Stimulated activated CD4-positive, alpha-beta T cell treated with anti-CD3 and anti-CD28 coated beads, TNF-alpha, amount 100 ng/mL, for 48 hours (primary cell): Measurements from ENCODE around the gene TBC1D9B.
"Not testable (repeated sequence)": the region's sequence is repeated elsewhere in the genome, so short reads cannot be mapped to it uniquely, and the experiment has no call there.

Experiments used
- DNase-seq, 3 donors: peaks; one replicate each; pipeline ENCODE4 v3.0.0-alpha.2; 2020; ENCODE audit warnings: low read depth in 3 of 3

The TBC1D9B gene

DNA sequence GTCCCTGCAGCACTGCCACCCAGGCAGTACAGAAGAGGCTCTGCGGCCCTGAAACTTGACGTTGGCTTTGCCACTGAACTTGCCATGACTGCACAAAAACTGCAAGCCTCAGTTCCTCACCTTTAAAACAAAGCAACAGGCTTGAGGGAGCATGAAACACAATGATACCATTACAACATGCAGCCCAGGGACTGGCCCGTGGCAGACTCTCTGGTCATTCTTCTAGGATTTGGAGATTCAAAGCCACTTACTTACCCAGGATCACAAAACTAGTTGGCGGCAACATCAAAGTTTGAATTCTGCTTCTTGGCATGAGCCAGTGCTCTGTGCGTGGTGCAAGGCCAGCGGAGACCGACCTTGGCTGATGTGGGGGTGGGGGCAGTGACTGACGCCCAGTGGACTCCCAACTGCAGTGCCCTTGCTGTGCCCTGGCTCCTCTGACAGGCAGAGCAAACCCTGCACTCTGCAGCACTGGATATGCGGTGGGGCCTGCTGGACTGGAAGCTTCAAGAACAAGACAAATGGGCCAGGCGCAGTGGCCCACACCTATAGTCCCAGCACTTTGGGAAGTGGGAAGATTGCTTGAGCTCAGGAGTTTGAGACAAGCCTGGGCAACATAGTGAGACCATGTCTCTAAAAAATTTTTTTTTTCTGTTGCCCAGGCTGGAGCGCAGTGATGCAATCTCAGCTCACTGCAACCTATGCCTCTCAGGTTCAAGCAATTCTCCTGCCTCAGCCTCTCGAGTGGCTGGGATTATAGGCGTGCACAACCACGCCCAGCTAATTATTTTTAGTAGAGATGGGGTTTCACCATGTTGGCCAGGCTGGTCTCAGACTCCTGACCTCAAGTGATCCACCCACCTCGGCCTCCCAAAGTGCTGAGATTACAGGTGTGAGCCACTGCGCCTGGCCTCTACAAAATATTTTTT, 68.1 kb downstream of the TBC1D9B start:
- no peak for DNase-seq

DNA sequence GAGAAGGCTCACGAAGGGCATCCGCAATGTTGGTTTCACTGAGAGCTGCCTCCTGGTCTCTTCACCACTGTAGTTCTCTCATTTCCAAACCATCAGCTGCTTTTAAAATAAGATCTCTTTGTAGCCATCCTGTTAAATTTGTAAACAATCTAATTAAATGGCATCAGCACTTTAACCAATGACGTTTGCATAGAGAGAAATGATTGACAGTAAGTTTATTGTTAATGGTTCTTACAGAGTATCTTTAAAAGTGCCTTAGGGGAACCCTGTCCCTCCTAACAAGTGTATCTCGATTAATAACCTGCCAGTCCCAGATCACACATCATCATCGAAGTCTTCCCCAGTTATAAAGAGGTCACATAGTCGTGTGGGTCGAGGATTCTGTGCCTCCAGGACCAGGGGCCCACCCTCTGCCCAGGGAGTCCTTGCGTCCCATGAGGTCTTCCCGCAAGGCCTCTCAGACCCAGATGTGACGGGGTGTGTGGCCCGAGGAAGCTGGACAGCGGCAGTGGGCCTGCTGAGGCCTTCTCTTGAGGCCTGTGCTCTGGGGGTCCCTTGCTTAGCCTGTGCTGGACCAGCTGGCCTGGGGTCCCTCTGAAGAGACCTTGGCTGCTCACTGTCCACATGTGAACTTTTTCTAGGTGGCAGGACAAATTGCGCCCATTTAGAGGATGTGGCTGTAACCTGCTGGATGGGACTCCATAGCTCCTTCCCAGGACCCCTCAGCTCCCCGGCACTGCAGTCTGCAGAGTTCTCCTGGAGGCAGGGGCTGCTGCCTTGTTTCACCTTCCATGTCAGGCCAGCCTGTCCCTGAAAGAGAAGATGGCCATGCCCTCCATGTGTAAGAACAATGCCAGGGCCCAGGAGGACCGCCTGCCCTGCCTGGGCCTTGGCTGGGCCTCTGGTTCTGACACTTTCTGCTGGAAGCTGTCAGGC, 70.4 kb downstream of the TBC1D9B start:
- DNase-seq = no peak

DNA sequence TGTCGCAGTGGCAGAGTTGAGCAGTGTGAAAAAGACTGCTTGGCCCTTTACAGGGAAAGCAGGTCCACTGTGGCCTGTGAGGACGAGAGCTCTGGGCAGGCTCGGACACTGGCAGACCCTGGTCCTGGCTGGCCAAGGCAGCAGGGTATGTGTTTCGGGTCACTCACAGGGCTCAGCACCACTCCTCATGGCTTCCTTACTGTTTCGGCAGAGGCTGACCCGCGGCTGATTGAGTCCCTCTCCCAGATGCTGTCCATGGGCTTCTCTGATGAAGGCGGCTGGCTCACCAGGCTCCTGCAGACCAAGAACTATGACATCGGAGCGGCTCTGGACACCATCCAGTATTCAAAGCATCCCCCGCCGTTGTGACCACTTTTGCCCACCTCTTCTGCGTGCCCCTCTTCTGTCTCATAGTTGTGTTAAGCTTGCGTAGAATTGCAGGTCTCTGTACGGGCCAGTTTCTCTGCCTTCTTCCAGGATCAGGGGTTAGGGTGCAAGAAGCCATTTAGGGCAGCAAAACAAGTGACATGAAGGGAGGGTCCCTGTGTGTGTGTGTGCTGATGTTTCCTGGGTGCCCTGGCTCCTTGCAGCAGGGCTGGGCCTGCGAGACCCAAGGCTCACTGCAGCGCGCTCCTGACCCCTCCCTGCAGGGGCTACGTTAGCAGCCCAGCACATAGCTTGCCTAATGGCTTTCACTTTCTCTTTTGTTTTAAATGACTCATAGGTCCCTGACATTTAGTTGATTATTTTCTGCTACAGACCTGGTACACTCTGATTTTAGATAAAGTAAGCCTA, 71.3 kb downstream of the TBC1D9B start:
- DNase-seq = peak in 2 of 3 donors; percentile 25 to 26

DNA sequence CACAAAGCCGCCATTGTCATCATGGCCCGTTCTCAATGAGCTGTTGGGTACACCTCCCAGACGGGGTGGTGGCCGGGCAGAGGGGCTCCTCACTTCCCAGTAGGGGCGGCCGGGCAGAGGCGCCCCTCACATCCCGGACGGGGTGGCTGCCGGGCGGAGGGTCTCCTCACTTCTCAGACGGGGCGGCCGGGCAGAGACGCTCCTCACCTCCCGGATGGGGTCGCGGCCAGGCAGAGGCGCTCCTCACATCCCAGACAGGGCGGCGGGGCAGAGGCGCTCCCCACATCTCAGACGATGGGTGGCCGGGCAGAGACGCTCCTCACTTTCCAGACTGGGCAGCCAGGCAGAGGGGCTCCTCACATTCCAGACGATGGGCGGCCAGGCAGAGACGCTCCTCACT, 72.8 kb downstream of the TBC1D9B start:
- not testable (repeated sequence) for DNase-seq

DNA sequence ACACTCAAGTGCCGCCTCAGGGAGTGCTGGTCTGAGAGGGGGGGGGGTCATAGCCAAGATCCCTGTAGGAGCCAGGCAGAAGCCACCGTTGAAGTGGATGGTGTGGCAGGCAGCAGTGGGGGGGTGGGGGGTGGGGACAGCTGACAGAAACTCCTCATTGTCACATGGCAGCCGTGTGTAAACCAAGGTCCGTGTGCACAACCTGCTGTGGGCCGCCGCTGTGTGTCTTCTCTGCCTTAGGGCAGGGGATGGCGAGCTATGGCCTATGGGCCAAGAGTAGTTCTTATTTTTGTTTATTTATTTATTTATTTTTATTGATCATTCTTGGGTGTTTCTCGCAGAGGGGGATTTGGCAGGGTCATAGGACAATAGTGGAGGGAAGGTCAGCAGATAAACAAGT, 73.6 kb downstream of the TBC1D9B start:
- no peak for DNase-seq

DNA sequence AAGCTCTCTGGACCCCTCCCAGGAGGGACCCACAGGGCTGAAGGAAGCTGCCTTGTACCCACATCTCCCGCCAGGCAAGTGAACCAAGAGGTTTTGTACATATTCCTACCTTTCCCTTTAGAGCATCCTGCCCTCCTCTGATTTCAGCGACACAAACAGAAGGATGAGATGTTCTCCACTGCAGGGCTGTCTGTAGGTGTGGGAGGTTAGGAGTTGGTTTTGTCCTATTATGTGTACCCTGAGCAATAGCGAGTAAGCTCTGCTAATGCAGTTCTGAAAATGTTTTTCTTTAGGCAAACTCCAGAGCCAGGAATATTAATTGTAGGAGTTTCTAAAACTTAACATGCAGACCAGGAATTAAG, 74.0 kb downstream of the TBC1D9B start:
- no peak for DNase-seq

DNA sequence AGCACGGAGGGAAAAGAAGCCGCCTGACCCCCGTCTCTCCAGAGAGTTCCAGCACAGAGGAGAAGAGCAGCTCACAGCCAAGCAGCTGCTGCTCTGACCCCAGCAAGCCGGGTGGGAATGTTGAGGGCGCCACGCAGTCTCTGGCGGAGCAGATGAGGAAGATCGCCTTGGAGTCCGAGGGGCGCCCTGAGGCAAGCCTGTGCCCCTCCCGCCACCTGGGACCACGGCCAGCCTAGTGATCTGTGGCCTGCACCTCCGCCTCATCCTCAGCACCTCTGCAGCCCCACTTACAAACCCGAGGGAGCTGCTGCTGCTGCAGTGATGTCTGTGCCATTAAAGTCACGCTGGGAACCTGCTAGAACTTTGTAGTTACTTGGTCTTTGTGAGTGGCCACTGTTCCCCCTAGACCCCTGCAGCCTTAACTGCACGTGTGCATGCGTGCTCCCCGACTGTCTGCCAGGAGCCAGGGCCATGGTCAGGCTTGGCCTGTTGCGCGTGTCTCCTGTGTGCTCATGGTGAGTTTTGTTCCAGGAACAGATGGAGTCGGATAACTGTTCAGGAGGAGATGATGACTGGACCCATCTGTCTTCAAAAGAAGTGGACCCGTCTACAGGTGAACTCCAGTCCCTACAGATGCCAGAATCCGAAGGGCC, 74.5 kb downstream of the TBC1D9B start:
- DNase-seq = no peak

DNA sequence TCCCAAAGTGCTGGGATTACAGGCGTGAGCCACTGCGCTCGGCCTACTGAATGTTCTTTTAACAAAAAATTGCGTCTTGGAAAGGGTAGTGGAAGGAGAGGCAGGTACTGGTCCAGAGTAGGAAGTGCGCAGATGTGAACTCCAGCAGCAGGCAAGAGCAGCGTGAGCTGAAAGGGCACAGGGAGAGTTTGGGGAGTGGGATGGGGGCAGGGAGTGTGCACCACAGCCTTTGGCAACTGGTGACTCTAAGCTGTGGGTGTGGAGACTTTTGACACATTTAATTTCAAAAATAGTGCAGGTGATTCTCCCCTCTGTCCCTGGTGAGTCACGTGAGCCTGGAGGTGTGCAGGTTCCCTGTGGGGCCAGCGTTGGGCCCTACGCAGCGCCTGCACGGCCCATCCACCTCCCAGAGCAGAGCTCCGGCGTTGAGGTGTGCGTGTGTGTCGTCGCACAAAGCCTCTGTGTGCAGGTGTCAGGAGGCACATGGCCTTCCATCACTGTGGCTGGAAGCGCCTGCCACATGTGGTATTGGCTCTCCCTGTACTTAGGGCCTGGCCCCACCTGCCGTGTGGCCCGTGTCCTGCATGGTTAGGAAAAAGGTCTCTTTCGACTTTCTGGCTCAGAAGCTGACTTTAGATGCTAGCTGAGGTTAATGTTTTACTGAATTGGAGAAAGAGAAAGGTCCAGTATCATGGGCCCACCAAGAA, 75.5 kb downstream of the TBC1D9B start:
- DNase-seq = no peak

DNA sequence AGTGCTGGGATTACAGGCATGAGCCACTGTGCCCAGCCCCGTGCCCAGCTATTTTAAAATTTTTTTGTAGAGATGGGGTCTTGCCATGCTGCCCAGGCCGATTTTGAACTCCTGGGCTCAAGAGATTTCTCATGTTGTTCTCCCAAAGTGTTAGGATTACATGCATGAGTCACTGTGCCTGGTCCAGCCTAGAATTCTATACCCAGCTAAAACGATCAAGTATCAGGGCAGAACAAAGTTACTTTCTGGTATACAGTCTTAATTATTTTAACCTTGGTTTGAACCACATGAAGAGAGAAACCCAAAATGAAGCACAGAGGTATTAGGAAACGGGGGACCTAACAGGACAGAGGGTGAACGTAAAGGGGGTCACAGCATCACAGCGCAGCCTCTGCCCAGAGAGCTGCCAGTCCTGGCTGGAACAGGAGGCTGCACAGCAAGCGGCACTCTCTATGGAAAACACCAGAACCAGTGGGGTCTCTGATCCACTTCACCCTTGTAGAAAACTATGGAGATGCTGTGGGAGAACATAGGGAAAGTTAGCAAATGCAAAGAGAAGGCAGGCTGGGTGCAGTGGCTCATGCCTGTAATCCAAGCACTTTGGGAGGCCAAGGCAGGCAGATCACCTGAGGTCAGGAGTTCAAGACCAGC, 76.8 kb downstream of the TBC1D9B start:
- DNase-seq = no peak

DNA sequence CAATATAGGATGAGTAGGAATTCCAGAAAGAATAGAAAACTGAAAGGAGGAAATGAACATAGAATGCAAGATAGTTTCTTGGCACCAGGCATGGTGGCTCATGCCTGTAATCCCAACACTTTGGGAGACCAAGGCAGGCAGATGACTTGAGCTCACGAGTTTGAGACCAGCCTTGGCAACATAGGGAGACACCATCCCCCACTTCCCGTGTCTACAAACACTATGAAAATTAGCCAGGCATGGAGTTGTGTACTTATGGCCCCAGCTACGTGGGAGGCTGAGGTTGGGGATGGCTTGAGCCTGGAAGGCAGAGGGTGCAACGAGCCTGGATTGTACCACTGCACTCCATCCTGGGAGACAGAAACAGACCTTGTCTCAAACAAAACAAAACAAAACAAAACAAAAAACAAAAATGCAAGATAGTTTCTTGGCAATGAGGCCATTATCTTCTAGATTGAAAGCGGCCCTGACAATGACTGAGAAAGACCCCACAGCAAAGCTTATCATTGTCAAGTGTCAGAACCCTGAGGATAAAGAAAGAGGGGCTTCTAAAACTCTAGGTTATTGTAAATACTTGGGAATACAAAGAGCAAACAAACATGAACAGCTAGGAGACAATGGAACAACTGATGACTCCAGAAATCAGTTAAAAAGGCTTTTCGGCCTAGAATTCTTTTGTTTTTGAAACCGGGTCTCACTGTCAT, 77.8 kb downstream of the TBC1D9B start:
- no peak for DNase-seq

DNA sequence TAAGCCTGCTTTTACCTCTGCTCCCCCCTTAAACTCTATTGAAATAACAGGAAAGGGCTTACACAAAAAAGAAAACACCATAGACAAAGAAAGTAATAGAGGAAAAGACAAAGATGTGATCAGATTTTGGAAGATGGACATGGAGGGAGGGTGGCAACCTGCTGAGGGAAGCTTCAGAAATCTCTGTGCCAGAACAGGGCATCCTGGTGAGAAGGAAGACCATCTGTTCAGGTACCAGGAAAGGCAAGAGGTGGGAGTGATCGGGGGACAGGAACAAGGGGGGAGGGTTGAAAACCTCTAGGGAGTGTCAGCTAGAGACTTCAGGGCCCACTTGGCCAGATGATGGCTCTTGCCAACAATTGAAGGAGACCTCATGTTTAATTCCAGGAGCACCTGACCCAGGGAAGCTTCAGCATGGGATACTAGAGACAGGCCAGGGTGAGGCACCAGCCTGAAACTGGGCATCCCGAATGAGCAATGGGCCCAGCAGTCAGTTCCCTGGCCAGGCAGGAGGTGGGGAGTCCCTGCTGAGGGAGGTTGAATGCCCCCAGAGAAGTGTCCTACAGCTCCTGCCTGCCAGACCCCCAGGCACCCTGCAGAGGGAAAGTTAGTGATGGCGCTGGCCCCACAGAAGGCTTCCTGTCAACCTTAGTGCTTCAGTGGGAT, 78.8 kb downstream of the TBC1D9B start:
- DNase-seq = no peak

DNA sequence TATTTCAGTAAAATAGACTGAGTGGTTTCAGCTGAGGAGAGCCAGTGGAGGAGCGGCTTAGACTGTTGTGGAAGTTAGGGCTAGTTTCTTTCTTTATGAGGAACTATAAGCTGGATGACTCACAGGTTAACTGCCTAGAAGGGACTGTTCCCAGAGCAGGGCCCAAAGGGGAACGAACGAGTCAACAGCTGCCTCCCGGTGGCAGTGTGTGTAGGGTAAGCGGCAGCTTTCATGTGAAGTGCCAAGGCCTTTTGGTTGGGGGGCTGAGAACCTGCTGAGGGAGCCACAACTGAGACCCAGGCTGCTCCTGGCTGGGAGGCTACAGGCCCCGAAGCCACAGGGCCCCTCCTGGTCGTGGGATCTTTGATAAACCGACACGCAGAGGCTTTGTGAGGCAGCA, 80.0 kb downstream of the TBC1D9B start:
- DNase-seq = peak in 1 of 3 donors; percentile 57

DNA sequence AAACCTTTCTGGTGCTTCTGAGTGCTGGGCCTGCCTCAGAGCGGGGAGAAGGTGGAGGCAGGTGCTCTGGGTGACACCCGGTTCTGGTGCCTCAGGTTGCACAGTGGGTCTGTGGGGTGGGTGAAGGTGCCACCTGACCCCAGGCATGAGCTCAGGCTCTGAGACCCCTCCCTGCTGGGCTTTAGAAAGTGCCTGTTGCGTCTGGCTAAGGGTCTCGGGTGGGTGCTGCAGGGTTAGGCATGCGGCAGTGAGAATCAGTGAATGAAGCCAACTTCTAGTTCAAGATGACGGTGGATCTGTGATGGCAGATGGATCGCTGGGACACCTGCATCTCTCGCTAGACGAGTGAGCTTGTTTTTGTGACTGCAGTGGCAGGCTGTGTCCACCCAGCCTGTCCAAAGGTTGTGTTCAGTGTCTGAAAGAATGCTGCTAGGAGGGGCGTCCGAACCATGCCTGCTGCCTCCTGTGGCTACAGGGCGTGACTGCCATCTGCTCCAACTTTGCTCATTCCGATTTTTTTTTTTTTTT, 82.0 kb downstream of the TBC1D9B start:
- DNase-seq = no peak

DNA sequence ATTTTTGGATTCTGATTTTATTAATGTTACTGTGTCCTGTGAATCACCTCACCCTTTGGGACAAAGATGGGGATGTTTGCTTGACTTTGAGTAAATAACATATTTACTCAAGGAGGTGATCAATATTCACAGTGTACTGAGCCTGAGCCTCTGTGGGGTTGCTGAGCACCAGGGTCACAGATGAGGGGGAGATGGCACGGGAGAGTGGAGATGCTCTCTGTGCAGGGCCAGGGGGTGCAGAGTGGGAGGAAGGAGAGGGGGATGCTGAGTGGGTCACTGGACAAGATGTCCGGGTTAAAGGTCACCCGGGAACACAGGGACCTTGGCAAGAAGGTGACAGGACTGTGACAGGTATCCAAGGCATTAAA, 83.0 kb downstream of the TBC1D9B start:
- DNase-seq = no peak

DNA sequence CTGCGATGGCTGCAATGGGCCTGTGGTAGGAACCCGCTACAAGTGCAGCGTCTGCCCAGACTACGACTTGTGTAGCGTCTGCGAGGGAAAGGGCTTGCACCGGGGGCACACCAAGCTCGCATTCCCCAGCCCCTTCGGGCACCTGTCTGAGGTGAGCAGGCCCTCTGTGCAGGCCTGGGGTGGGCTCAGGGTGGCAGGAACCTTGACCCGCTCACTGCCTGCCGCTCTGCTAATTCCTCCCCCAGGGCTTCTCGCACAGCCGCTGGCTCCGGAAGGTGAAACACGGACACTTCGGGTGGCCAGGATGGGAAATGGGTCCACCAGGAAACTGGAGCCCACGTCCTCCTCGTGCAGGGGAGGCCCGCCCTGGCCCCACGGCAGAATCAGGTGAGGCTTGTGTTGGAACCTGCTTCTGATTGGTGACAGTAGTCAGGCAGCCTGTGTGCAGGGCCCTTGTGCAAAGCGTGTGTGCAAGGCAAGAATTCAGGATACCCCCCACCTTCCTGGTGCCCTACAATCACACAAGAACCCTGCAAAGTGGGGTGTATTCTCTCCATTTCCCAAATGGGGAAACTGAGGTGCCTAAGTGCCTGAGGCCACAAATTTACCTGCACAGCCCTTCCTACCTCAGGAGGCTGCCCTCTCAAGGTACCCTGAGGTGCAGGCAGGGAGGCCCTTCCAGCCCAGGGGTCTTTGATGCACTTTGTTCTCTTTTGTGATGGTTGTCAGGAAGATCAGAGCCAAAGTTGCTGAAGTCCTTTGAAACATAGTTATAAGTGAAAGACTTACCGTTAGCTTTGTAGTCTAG, 83.6 kb downstream of the TBC1D9B start:
- no peak for DNase-seq

DNA sequence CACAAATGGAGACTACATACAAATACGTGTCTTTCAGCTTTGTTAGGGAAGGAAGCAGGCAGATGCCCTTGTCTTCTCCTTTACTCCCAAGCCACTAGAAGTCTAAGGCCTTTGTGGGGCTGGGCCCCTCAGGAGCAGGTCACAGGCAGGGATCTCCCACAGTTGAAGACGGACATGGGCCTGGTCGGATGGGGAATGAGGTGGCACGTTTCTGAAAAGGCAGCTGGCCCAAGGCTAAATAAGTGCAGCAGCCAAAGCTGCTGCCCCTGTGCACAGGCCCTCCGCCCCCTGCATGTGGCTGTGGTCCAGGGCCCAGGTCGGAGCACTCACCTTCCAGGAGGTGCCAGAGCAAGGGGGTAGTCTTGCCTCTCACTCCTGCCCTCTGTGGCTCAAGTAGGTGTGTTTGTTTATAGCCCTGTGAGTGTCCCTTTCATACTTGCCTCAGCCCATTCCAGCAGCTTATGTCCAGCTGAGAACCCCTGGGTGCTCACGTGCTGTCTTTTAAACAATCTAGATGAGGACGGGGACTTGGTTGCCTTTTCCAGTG, 85.2 kb downstream of the TBC1D9B start:
- no peak for DNase-seq

DNA sequence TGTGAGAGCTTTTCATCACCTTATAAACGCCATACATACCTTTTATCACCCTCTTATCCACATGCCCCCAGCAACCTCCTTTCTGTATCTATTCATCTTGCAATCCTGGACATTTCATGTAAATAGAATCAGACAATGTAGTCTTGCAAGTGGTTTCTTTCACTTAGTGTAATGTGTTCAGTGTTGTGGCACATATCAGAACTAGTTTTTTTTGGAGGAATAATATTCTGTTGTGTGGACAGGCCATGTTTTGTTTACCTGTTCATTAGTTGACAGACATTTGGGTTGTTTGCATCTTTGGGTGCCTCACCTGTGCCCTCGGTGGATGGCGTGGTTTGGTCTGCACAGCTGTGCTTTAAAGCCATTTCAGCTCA, 85.7 kb downstream of the TBC1D9B start:
- DNase-seq = no peak
